Endothelial cell of umbilical vein (primary cell): ENCODE data around the gene KHDC1L. TPM values are rescaled to one million over a fixed set of nuclear protein-coding genes. Genes with fewer than 3 reads are reported as not detected.

Experiments used
- BruUV-seq: library from RNA; stranded (reverse); fragments of 400-500 nt; replicated peaks from 2 replicates; lab custom pipeline; 2021; lab: Mats Ljungman, UMichigan
- CTCF ChIA-PET: fragments of 300-600, 350-600 bp; sonication (Branson Sonifier 250); formaldehyde crosslinking; loops from one replicate; lab custom pipeline; 2021; ENCODE audit warnings: antibody characterized with exemption, inconsistent platforms; lab: Charles Lee
- POLR2A ChIA-PET: fragments of 300-600, 350-600 bp; sonication (Branson Sonifier 250); formaldehyde crosslinking; loops from one replicate; lab custom pipeline; 2021; ENCODE audit warnings: antibody characterized with exemption, inconsistent platforms; lab: Charles Lee
- DNase-seq: peaks from one replicate; pipeline ENCODE4 v3.0.0-alpha.2; 2011; ENCODE audit warnings: low read depth, low spot score
- FAIRE-seq: peaks from 2 replicates; lab custom pipeline; 2011; peaks lifted over from hg19 to GRCh38; lab: Jason Lieb, UNC
- H2AFZ ChIP-seq: 2 replicates; pipeline ENCODE4 v1.6.0; 2012; ENCODE audit warnings: low read depth, low read length, control low read depth, inconsistent platforms
- H3K27ac ChIP-seq: 2 replicates; pipeline ENCODE4 v1.5.1; 2011; ENCODE audit warnings: low read depth, mild to moderate bottlenecking, control low read depth, low read length, moderate library complexity; ENCODE audit not compliant: insufficient read depth
- H3K27me3 ChIP-seq, 2 experiments: 2 replicates each; pipeline versions ENCODE4 v1.6.0 to v1.6.1; 2011; ENCODE audit warnings: low read length in 2 of 2, mixed read lengths in 1 of 2; ENCODE audit not compliant: control insufficient read depth in 2 of 2, insufficient read depth in 2 of 2
- H3K36me3 ChIP-seq, 2 experiments: 2 replicates in 1 of 2; 3 replicates in 1 of 2; pipeline ENCODE4 v1.5.1; 2011; ENCODE audit warnings: low read length in 2 of 2, mild to moderate bottlenecking in 1 of 2, moderate library complexity in 1 of 2; ENCODE audit not compliant: control insufficient read depth in 2 of 2, insufficient read depth in 2 of 2; ENCODE audit errors: extremely low read depth in 1 of 2
- H3K4me1 ChIP-seq: 3 replicates; pipeline ENCODE4 v1.5.1; 2011; ENCODE audit warnings: mild to moderate bottlenecking, low read length; ENCODE audit not compliant: control insufficient read depth, insufficient read depth; ENCODE audit errors: extremely low read depth
- H3K4me2 ChIP-seq: 2 replicates; pipeline ENCODE4 v1.6.1; 2011; ENCODE audit warnings: low read length, control low read depth, mixed read lengths; ENCODE audit not compliant: insufficient read depth
- H3K4me3 ChIP-seq, 3 experiments: fragments of 200-600 bp in 1 of 3; sonication (generic), shearing (Covaris generic) in 1 of 3; replicated peaks in 1 of 3; 2 replicates each; pipeline ENCODE4 v1.5.1; 2011 to 2016; ENCODE audit warnings: control low read depth in 3 of 3, low read length in 3 of 3, mild to moderate bottlenecking in 2 of 3, inconsistent platforms in 1 of 3, low read depth in 1 of 3, moderate library complexity in 1 of 3; ENCODE audit not compliant: insufficient read depth in 1 of 3
- H3K79me2 ChIP-seq: 2 replicates; pipeline ENCODE4 v1.6.0; 2012; ENCODE audit warnings: low read length, inconsistent platforms; ENCODE audit not compliant: control insufficient read depth, insufficient read depth
- H3K9ac ChIP-seq: replicated peaks from 2 replicates; pipeline ENCODE3; 2011; ENCODE audit warnings: low read length, control low read depth; ENCODE audit not compliant: insufficient read depth; ENCODE audit errors: extremely low read depth
- H3K9me1 ChIP-seq: replicated peaks from 3 replicates; pipeline ENCODE4 v1.6.0; 2011; ENCODE audit warnings: mild to moderate bottlenecking, low read length; ENCODE audit not compliant: control insufficient read depth, insufficient read depth; ENCODE audit errors: extremely low read depth
- H3K9me3 ChIP-seq: replicated peaks from 2 replicates; pipeline ENCODE4 v1.5.1; 2012; ENCODE audit warnings: low read length, inconsistent platforms; ENCODE audit not compliant: control insufficient read depth, insufficient read depth
- H4K20me1 ChIP-seq: replicated peaks from 2 replicates; pipeline ENCODE3; 2011; ENCODE audit warnings: mild to moderate bottlenecking, low read length; ENCODE audit not compliant: control insufficient read depth, insufficient read depth; ENCODE audit errors: extremely low read depth
- CTCF ChIP-seq, 2 donors: IDR thresholded peaks; 1 replicate in 1 of 2; 2 replicates in 1 of 2; pipeline ENCODE4 v1.5.1; 2011; ENCODE audit warnings: low read length in 2 of 2, mild to moderate bottlenecking in 2 of 2, moderate library complexity in 2 of 2, control low read depth in 1 of 2, inconsistent platforms in 1 of 2, low read depth in 1 of 2; ENCODE audit not compliant: insufficient read depth in 1 of 2; ENCODE audit errors: extremely low read depth in 1 of 2
- EZH2 ChIP-seq: IDR thresholded peaks from 2 replicates; pipeline ENCODE4 v1.6.1; 2012; ENCODE audit warnings: borderline replicate concordance, low read depth, mild to moderate bottlenecking, moderate library complexity, low read length, inconsistent platforms; ENCODE audit not compliant: severe bottlenecking
- GATA2 ChIP-seq: IDR thresholded peaks from 2 replicates; pipeline ENCODE4 v1.7.0; 2011; ENCODE audit warnings: low read depth, mild to moderate bottlenecking, moderate library complexity, mixed read lengths, low read length; ENCODE audit not compliant: insufficient read length, insufficient read depth
- MAX ChIP-seq: IDR thresholded peaks from 2 replicates; pipeline ENCODE4 v1.6.1; 2011; ENCODE audit not compliant: insufficient read depth, insufficient read length
- MYC ChIP-seq: IDR thresholded peaks from one replicate; pipeline ENCODE4 v1.6.1; 2011; ENCODE audit warnings: mild to moderate bottlenecking, low read depth, low read length
- POLR2A ChIP-seq: IDR thresholded peaks from 2 replicates; pipeline ENCODE4 v1.6.1; 2012; ENCODE audit warnings: low read depth, mild to moderate bottlenecking, control low read depth, low read length
- POLR2AphosphoS5 ChIP-seq: IDR thresholded peaks from 2 replicates; pipeline ENCODE4 v1.6.1; 2012; ENCODE audit warnings: low read depth, mild to moderate bottlenecking, control low read depth, low read length, moderate library complexity; ENCODE audit not compliant: insufficient read depth
- dilution Hi-C: fragments of 300-500 bp; cut with MboI; formaldehyde crosslinking; loops from one replicate; pipeline ENCODE4 v1.15.0; 2019; ENCODE audit warnings: low sequenced_read_pairs; ENCODE audit not compliant: extremely low pct_ligation_motif_present
- intact Hi-C: fragments of 100-400 bp; cut with micrococcal nuclease; formaldehyde crosslinking; loops from one replicate; pipeline ENCODE4 v1.10.0; 2022
- polyA plus RNA-seq, 4 experiments: library from polyadenylated mRNA; depleted of rRNA in 3 of 4; stranded (reverse) in 3 of 4; unstranded in 1 of 4; fragments of >200 nt; gene quantifications; 2 replicates each; pipeline versions ENCODE4 v1.2.1 to v1.2.3, GENCODE V29; 2011 to 2012; ENCODE audit warnings: missing spikeins in 1 of 4
- total RNA-seq: library from RNA; stranded (reverse); gene quantifications from 2 replicates; pipeline ENCODE4 v1.2.3, GENCODE V29; 2021

KHDC1L gene
- total and polyA plus RNA-seq, 2 donors (not counting 3 experiments of a cell fraction or from before 2014, with no cell fraction given), result 0.15 TPM; not detected in 1

- Histone ChIP-seq H2AFZ (no peak overlapping the region), H3K4me2 (no peak overlapping the region), H3K4me1 (no peaks in the 10 kb centered on the region), H3K9me3 (no peaks in the 10 kb centered on the region), H3K9ac (no peak overlapping the region), H3K9me1 (no peaks in the 10 kb centered on the region), H3K27ac (no peak overlapping the region), H3K36me3 (no peaks in the 10 kb centered on the region), H3K4me3 (no peak overlapping the region), H4K20me1 (no peaks in the 10 kb centered on the region), H3K79me2 (no peaks in the 10 kb centered on the region), H3K27me3 (peaks cover 6 to 7% of the 10 kb centered on the region in 2 experiments)
- TF ChIP-seq POLR2AphosphoS5 (no peak), CTCF (IDR thresholded peaks at IDR 0.05; ENCODE audit: extremely low read depth in 1 of 2, insufficient read depth in 1 of 2, low read depth in 1 of 2, low read length in 2 of 2) (no peak), GATA2 (no peak), EZH2 (no peak), MAX (no peak)
- POLR2A ChIA-PET, result no interaction called here
- FAIRE-seq, result no peak
- DNase-seq, result no peak
- dilution Hi-C loops, result no loop called here
- CTCF ChIA-PET, result no interaction called here
- intact Hi-C loops, result no loop called here
- BruUV-seq, result no TSS peak
Observed at GRCh38 chr6:73176057-73176456, 49.2 kb downstream of the KHDC1L start.

- intact Hi-C loops, result no loop called here
- H3K27ac ChIP-seq, result no peak overlapping the region
- H4K20me1 ChIP-seq, result no peaks in the 10 kb centered on the region
- no peak overlapping the region for H3K4me2 ChIP-seq
- no peak overlapping the region for H3K4me3 ChIP-seq
- no peak for FAIRE-seq
- no peaks in the 10 kb centered on the region for H3K4me1 ChIP-seq
- DNase-seq, result no peak
- CTCF ChIA-PET, result no interaction called here
- no peak overlapping the region for H3K9ac ChIP-seq
- no peaks in the 10 kb centered on the region for H3K9me1 ChIP-seq
- TF ChIP-seq EZH2 (no peak), POLR2A (no peak), MYC (no peak)
- no peaks in the 10 kb centered on the region for H3K9me3 ChIP-seq
- POLR2A ChIA-PET, result no interaction called here
- H3K79me2 ChIP-seq, result no peaks in the 10 kb centered on the region
- no peak overlapping the region for H2AFZ ChIP-seq
- dilution Hi-C loops, result no loop called here
- BruUV-seq, result no TSS peak
- H3K36me3 ChIP-seq, result no peaks in the 10 kb centered on the region
- H3K27me3 ChIP-seq, result peaks cover 6% of the 10 kb centered on the region in 2 experiments
Observed at GRCh38 chr6:73174646-73175045, 50.6 kb downstream of the KHDC1L start.

Other genes with a start within 250 kb of the KHDC1L start
- gene KHDC1, start 37.7 kb upstream of the KHDC1L start, total RNA-seq, result 3.3 and 3.7 TPM in 2 replicates
- 4.2 and 4.4 TPM in 2 replicates for gene KHDC1, start 37.7 kb upstream of the KHDC1L start, polyA plus RNA-seq
- gene DPPA5, start 128.8 kb upstream of the KHDC1L start, total RNA-seq, result not detected in 2 replicates
- not detected in 2 replicates for gene DPPA5, start 128.8 kb upstream of the KHDC1L start, polyA plus RNA-seq
- gene KHDC3L, start 137.2 kb upstream of the KHDC1L start, total RNA-seq, result not detected in 2 replicates
- gene KHDC3L, start 137.2 kb upstream of the KHDC1L start, polyA plus RNA-seq, result not detected in 2 replicates
- gene OOEP, start 144.4 kb upstream of the KHDC1L start, total RNA-seq, result not detected in 2 replicates
- gene OOEP, start 144.4 kb upstream of the KHDC1L start, polyA plus RNA-seq, result 0.19 and 0.21 TPM in 2 replicates
- gene DDX43, start 169.3 kb upstream of the KHDC1L start, total RNA-seq, result 0.92 and 0.95 TPM in 2 replicates
- gene DDX43, start 169.3 kb upstream of the KHDC1L start, polyA plus RNA-seq, result 1.2 TPM in 2 replicates
- gene CGAS, start 226.8 kb upstream of the KHDC1L start, total RNA-seq, result 7.3 and 7.4 TPM in 2 replicates
- gene CGAS, start 226.8 kb upstream of the KHDC1L start, polyA plus RNA-seq, result 1.6 and 1.9 TPM in 2 replicates
- gene MTO1, start 236.2 kb upstream of the KHDC1L start, total RNA-seq, result 24.8 and 25.1 TPM in 2 replicates
- 10.7 and 12.6 TPM in 2 replicates for gene MTO1, start 236.2 kb upstream of the KHDC1L start, polyA plus RNA-seq